ENCODE results near the gene MRPS35. TPM values are rescaled to one million over a fixed set of nuclear protein-coding genes. Genes with fewer than 3 reads are reported as not detected.

MRPS35 gene
- total RNA-seq: 61.7 and 65.1 TPM in 2 replicates

DNA sequence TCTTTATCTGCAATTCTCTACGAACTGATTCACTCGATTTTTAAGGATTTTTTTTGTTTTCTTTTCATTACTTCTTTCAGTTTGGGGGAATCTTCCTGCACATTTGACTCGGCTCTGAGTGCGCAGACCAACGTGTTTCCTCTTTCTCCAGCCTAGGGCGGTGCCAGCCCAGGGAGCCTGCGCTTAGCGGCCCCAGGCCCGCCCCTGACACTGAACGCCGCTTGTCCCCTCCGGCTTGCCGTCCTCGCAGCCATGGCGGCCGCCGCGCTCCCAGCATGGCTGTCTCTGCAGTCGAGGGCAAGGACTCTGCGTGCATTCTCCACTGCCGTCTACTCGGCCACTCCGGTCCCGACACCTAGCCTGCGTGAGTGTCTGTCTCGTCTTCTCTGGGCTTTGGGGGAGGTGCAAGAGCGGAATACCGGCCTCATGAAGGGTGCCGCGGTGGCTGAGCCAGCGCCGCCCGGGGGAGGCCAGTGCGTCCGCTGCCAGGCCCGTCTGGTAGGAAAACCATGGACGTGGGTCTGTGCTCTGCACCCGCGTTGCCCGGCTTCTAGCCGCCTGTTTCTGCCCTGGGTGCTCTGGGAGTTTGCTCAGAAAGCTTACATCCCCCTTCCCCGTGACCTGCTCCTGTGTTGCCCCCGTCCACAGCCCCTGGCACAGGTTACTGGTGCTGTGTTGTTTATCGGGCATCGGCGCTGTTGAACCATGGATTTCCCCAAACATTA is at the start of gene MRPS35:
TSS of gene MRPS35 (plus strand) at position 241 of the 725 bp plus-strand sequence. CDS start at position 253, 12 bp downstream.

DNA sequence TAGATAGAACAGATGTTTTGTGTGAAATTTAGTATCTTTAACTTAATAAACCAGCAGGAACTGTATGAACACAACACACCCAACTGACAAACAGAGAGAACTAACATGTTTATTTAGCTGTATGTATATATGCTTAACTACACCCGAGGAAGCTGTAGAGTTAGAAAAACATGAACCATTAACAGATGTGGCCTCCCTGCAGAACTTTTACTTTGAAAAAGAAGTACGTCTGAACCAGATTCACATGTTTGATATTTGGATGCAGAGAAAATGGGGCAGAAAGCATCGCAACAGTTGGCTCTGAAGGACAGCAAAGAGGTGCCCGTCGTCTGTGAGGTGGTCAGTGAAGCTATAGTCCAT is 14.4 kb upstream of the MRPS35 start, which contains the start of gene REP15:
TSS of gene REP15 (plus strand) at position 155 of the 360 bp plus-strand sequence. CDS start at position 271, 116 bp downstream.

DNA sequence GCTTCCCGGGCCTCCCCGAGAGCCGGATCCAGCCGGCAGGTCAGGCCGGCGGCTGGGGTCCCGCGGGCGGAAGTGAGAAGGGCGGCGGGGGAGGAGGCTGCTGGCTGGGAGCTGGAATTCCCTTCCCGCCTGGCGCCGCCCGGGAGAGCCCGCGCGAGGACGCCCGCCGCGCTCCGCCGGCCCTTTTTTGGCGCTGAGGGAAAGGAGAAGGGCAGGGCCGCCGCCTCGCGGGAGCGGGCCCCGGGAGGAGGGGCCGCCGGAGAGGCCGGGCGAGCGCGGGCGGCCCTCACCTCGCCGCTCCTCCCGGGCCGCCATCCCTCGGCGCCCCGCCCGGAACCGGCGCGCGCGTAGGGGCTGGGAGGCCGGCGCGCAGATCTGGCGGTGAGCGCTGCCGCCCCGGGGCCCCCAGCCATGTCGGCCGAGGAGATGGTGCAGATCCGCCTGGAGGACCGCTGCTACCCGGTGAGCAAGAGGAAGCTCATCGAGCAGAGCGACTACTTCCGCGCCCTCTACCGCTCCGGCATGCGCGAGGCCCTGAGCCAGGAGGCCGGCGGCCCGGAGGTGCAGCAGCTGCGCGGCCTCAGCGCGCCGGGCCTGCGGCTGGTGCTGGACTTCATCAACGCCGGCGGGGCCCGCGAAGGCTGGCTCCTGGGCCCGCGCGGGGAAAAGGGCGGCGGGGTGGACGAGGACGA is 69.4 kb downstream of the MRPS35 start, which contains the start of the genes KLHL42 and MANSC4:
TSS of gene KLHL42 (plus strand) at position 314 of the 692 bp plus-strand sequence. CDS start at position 412, 98 bp downstream.
TSS of gene MANSC4 (minus strand) at position 317 of the 692 bp plus-strand sequence. CDS start 8,960 bp downstream, outside the sequence.

Small RNA genes lying within 50 kb of the gene (small RNA-seq; reads per million reads assigned to genes)
- not detected for gene RF00019

Other genes starting within 250 kb of the MRPS35 start
- 144 and 236 TPM in 2 replicates for gene PPFIBP1, start 186.6 kb upstream of the MRPS35 start, total RNA-seq
- 2.6 and 6.3 TPM in 2 replicates for gene REP15, start 14.4 kb upstream of the MRPS35 start, total RNA-seq
- 22.8 and 32.5 TPM in 2 replicates for gene KLHL42, start 69.4 kb downstream of the MRPS35 start, total RNA-seq
- gene MANSC4, start 69.4 kb downstream of the MRPS35 start, total RNA-seq: not detected in 2 replicates